Activated CD8-positive, alpha-beta memory T cell treated with anti-CD3 and anti-CD28 coated beads for 48 hours (primary cell): Measurements from ENCODE around the gene OXNAD1.
"Not testable (repeated sequence)": the region's sequence is repeated elsewhere in the genome, so short reads cannot be mapped to it uniquely, and the experiment has no call there.

Source experiments
- DNase-seq, 3 experiments: peaks; one replicate each; pipeline ENCODE4 v3.0.0-alpha.2; 2020; ENCODE audit warnings: low read depth in 2 of 3, low spot score in 2 of 3

The OXNAD1 gene

GRCh38 chr3:16303037-16303575, 38.1 kb downstream of the OXNAD1 start:
- DNase-seq = no peak

- no peak for DNase-seq
Measured at GRCh38 chr3:16304061-16305010, 39.3 kb downstream of the OXNAD1 start.

- DNase-seq = peak in 1 of 3 experiments; percentile 16
Measured at GRCh38 chr3:16305111-16305541, 40.1 kb downstream of the OXNAD1 start.

- no peak for DNase-seq
Measured at GRCh38 chr3:16307832-16308531, 43.0 kb downstream of the OXNAD1 start.

GRCh38 chr3:16308727-16309126, 43.7 kb downstream of the OXNAD1 start:
- DNase-seq = no peak

GRCh38 chr3:16309558-16309957, 44.5 kb downstream of the OXNAD1 start:
- DNase-seq = no peak

- DNase-seq = not testable (repeated sequence)
Measured at GRCh38 chr3:16310486-16310885, 45.5 kb downstream of the OXNAD1 start.

GRCh38 chr3:16311960-16312451, 47.0 kb downstream of the OXNAD1 start:
- DNase-seq = no peak

- DNase-seq = no peak
Measured at GRCh38 chr3:16313886-16314645, 49.1 kb downstream of the OXNAD1 start.

GRCh38 chr3:16315623-16316022, 50.6 kb downstream of the OXNAD1 start:
- DNase-seq = no peak

- no peak for DNase-seq
Measured at GRCh38 chr3:16316396-16316795, 51.4 kb downstream of the OXNAD1 start.

GRCh38 chr3:16316847-16317560, 52.0 kb downstream of the OXNAD1 start:
- DNase-seq = no peak

GRCh38 chr3:16317561-16317945, 52.5 kb downstream of the OXNAD1 start:
- no peak for DNase-seq

- DNase-seq = no peak
Measured at GRCh38 chr3:16318176-16318575, 53.2 kb downstream of the OXNAD1 start.

- peak in 2 of 3 experiments; percentile 53 to 66 for DNase-seq
Measured at GRCh38 chr3:16319307-16319706, 54.3 kb downstream of the OXNAD1 start.

GRCh38 chr3:16319723-16320122, 54.7 kb downstream of the OXNAD1 start:
- DNase-seq = no peak

GRCh38 chr3:16320711-16321110, 55.7 kb downstream of the OXNAD1 start:
- no peak for DNase-seq

GRCh38 chr3:16322189-16322588, 57.2 kb downstream of the OXNAD1 start:
- DNase-seq = no peak

- DNase-seq = no peak
Measured at GRCh38 chr3:16323737-16324136, 58.7 kb downstream of the OXNAD1 start.

GRCh38 chr3:16325850-16326249, 60.8 kb downstream of the OXNAD1 start:
- no peak for DNase-seq
